ENCODE data around the gene GJB1. TPM values are rescaled to one million over a fixed set of nuclear protein-coding genes. Genes with fewer than 3 reads are reported as not detected.
A peak's percentile ranks its signal among the peaks of the same experiment; 100 is the strongest.

Gene GJB1
- total RNA-seq, 1 donor from 2014 or later: 12.3 TPM

DNA sequence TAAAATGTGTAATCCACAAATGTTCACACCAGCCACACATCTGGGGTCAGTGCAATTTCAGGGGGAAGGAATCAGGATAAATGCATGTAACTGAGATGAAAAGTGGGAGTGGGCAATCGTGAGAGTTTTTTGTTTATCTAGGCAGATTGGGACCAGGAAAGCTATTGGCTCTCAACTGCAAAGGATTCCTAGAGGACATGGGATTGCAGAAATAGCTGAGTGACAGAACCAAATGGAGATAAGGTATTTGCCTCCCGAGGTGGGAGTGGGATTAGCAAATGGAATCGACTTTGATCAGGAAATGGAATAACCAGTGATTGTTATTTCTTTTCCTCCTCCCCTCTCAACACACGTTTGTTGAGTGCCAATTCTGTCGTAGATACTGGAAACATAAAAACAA is 38.9 kb upstream of the GJB1 start:
- no peak overlapping the region for H3K27ac Mint-ChIP-seq (ENCODE audit: unreplicated experiment)
- H3K4me1 Mint-ChIP-seq: peaks cover 33% of the 10 kb centered on the region
- H3K36me3 Mint-ChIP-seq (ENCODE audit: low read depth): no peaks in the 10 kb centered on the region
- no peak for DNase-seq (ENCODE audit: low read depth, low spot score)
- TF ChIP-seq, protein P1, sequence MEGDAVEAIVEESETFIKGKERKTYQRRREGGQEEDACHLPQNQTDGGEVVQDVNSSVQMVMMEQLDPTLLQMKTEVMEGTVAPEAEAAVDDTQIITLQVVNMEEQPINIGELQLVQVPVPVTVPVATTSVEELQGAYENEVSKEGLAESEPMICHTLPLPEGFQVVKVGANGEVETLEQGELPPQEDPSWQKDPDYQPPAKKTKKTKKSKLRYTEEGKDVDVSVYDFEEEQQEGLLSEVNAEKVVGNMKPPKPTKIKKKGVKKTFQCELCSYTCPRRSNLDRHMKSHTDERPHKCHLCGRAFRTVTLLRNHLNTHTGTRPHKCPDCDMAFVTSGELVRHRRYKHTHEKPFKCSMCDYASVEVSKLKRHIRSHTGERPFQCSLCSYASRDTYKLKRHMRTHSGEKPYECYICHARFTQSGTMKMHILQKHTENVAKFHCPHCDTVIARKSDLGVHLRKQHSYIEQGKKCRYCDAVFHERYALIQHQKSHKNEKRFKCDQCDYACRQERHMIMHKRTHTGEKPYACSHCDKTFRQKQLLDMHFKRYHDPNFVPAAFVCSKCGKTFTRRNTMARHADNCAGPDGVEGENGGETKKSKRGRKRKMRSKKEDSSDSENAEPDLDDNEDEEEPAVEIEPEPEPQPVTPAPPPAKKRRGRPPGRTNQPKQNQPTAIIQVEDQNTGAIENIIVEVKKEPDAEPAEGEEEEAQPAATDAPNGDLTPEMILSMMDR (conservative IDR thresholded peaks at IDR 0.05): no peak
- no peaks in the 10 kb centered on the region for H3K27me3 Mint-ChIP-seq (ENCODE audit: low read depth)
- H3K9me3 Mint-ChIP-seq: peaks cover under 1% of the 10 kb centered on the region
- no peak overlapping the region for H3K4me3 Mint-ChIP-seq

DNA sequence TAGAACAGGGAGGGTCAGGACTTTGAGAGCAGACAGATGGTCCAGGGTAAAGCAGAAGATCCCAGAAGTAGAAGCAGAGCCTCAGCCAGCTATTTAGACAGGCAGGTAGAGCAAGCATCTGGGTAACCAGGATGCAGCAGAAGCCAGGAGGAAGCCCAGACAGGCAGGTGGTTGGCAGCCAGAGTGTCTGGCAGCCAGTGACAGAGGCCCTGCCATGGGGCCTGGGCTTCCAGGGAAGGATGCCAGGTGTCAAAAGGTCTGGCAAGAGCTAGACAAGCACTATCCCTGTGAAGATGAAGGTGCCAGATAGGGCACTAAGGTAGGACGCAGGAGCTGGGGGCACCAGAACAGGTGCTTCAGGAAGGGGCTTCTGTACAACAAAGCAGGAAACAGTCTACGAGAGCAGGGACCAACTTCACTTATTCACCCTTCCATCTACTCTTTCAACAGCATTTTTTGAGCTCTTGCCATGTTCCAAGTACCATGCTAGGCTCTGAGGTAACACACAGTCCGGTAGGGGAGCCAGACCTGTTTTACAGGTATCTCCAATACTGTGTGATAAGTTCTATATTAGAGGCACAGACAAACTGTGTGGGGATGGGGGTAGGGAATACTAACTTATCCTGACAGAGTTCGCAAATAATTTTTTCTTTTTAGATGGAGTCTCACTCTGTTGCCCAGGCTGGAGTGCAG is 38.1 kb upstream of the GJB1 start:
- no peak for DNase-seq (ENCODE audit: low read depth, low spot score)
- Mint-ChIP-seq H3K4me1 (peaks cover 32% of the 10 kb centered on the region), H3K4me3 (no peak overlapping the region), H3K27ac (ENCODE audit: unreplicated experiment) (no peak overlapping the region), H3K36me3 (ENCODE audit: low read depth) (no peaks in the 10 kb centered on the region), H3K27me3 (ENCODE audit: low read depth) (no peaks in the 10 kb centered on the region), H3K9me3 (no peaks in the 10 kb centered on the region)
- TF ChIP-seq, protein P1 (conservative IDR thresholded peaks at IDR 0.05): no peak

DNA sequence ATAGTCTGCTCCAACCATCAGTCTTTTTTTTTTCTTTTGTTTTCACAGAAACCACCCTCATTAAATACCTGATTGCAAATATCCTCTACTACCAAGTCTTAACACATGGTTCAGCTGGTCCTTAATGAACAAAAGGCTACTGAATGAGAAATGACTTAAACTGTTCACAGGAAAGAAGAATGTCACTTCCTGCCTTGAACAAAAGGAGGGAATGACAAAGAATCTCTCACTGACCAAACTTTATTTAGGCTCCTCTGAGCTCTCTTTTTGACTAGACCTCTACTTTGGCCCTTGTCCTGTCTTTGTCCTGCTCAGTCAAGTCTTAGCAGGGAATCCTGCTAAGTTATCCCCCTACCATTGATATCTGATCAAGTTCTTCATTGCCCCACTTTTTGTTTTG is 31.8 kb upstream of the GJB1 start:
- Mint-ChIP-seq H3K4me1 (peaks cover 19% of the 10 kb centered on the region), H3K27ac (ENCODE audit: unreplicated experiment) (peak overlapping the region; percentile 58), H3K9me3 (peaks cover 8% of the 10 kb centered on the region), H3K4me3 (no peak overlapping the region), H3K36me3 (ENCODE audit: low read depth) (no peaks in the 10 kb centered on the region), H3K27me3 (ENCODE audit: low read depth) (no peaks in the 10 kb centered on the region)
- TF ChIP-seq, protein P1 (conservative IDR thresholded peaks at IDR 0.05): no peak
- DNase-seq (ENCODE audit: low read depth, low spot score): no peak

DNA sequence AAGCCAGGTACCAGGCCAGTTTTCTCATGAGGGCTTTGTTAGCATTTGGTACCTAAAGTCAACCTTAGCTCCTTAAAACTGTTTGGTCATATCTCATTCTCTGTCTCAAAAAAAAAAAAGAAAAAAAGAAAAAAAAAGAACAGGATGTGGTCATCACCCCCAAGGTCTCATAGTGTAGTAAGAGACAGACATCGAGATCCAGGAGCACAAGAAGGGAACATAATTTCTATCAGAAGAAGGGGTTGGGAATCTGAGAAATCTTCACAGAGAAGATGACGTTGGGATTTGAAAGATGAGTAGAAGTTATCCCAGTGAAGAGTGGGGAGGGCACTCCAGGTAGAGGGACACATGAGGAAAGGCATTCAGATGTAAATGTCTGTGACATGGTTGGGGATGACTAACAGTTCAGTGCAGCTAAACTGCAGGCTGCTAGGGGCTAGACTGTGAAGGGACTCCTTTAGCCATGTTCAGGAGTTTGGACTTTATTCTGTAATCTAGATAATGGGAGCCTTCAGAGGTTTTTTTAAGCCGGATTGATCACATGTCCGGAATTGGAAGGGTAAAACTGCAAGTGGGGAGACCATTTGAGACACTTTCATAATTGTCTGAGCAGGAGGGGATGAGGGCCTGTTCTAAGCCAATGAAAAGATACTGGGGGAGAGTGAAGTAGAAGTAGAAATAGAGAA is 26.9 kb upstream of the GJB1 start:
- peak overlapping the region; percentile 85 for H3K27ac Mint-ChIP-seq (ENCODE audit: unreplicated experiment)
- H3K9me3 Mint-ChIP-seq: peaks cover 2% of the 10 kb centered on the region
- TF ChIP-seq, protein P1 (conservative IDR thresholded peaks at IDR 0.05): no peak
- no peaks in the 10 kb centered on the region for H3K36me3 Mint-ChIP-seq (ENCODE audit: low read depth)
- DNase-seq (ENCODE audit: low read depth, low spot score): no peak
- H3K27me3 Mint-ChIP-seq (ENCODE audit: low read depth): no peaks in the 10 kb centered on the region
- peaks cover 24% of the 10 kb centered on the region for H3K4me1 Mint-ChIP-seq
- no peak overlapping the region for H3K4me3 Mint-ChIP-seq

DNA sequence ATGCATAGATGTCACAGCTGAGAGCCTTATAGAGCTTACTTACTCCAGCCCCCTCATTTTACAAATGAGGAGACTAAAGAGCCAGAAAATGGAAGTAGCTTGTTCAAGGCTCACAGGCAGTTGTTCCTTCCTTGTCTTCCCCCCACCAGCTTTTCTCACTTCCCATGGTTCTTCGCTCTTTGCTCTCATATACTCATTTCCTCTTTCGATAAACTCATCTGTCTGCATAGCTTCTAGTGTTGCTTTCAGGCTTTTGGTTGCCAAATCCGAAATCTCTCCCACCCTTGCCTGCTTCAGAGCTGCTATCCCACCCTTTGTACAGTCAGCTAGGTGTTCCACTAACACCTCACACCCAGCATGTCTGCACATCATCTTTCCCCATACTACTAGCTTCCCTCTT is 25.0 kb upstream of the GJB1 start:
- Mint-ChIP-seq H3K4me3 (no peak overlapping the region), H3K27me3 (ENCODE audit: low read depth) (no peaks in the 10 kb centered on the region), H3K27ac (ENCODE audit: unreplicated experiment) (no peak overlapping the region), H3K36me3 (ENCODE audit: low read depth) (no peaks in the 10 kb centered on the region), H3K9me3 (no peaks in the 10 kb centered on the region), H3K4me1 (peaks cover 14% of the 10 kb centered on the region)
- no peak for DNase-seq (ENCODE audit: low read depth, low spot score)
- TF ChIP-seq, protein P1 (conservative IDR thresholded peaks at IDR 0.05): no peak
